Activated CD8-positive, alpha-beta memory T cell treated with anti-CD3 and anti-CD28 coated beads, Interleukin-2, amount 50 U/mL, for 1 hour (primary cell): ENCODE data around the gene MKLN1.
"Not testable (repeated sequence)": the region's sequence is repeated elsewhere in the genome, so short reads cannot be mapped to it uniquely, and the experiment has no call there.

Source experiments
- DNase-seq: peaks from one replicate; pipeline ENCODE4 v3.0.0-alpha.2; 2020; ENCODE audit errors: extremely low read depth

Gene MKLN1

GRCh38 chr7:131327626-131328376 is at the start of gene MKLN1:
MKLN1 (plus strand) TSS chr7:131327876; CDS start chr7:131327900, 24 bp downstream.
- peak; percentile 65 for DNase-seq

- no peak for DNase-seq
These were observed 48.6 kb upstream of the MKLN1 start for GRCh38 chr7:131279044-131279443.

GRCh38 chr7:131281266-131282048 is 46.2 kb upstream of the MKLN1 start:
- DNase-seq = no peak

GRCh38 chr7:131284702-131285419 is 42.8 kb upstream of the MKLN1 start:
- DNase-seq = no peak

GRCh38 chr7:131285556-131285955 is 42.1 kb upstream of the MKLN1 start:
- no peak for DNase-seq

GRCh38 chr7:131288450-131288849 is 39.2 kb upstream of the MKLN1 start:
- DNase-seq = no peak

- no peak for DNase-seq
These were observed 38.6 kb upstream of the MKLN1 start for GRCh38 chr7:131289051-131289450.

GRCh38 chr7:131292141-131292905 is 35.4 kb upstream of the MKLN1 start:
- no peak for DNase-seq

- no peak for DNase-seq
These were observed 34.7 kb upstream of the MKLN1 start for GRCh38 chr7:131293018-131293417.

GRCh38 chr7:131294553-131294952 is 33.1 kb upstream of the MKLN1 start:
- no peak for DNase-seq

GRCh38 chr7:131298608-131298992 is 29.1 kb upstream of the MKLN1 start:
- DNase-seq = no peak

GRCh38 chr7:131299074-131299473 is 28.6 kb upstream of the MKLN1 start:
- no peak for DNase-seq

- DNase-seq = no peak
These were observed 27.6 kb upstream of the MKLN1 start for GRCh38 chr7:131300078-131300477.

- no peak for DNase-seq
These were observed 26.9 kb upstream of the MKLN1 start for GRCh38 chr7:131300572-131301466.

- DNase-seq = no peak
These were observed 25.2 kb upstream of the MKLN1 start for GRCh38 chr7:131302446-131302845.

GRCh38 chr7:131302876-131303707 is 24.6 kb upstream of the MKLN1 start:
- no peak for DNase-seq

GRCh38 chr7:131305152-131305551 is 22.5 kb upstream of the MKLN1 start:
- DNase-seq = no peak

GRCh38 chr7:131306041-131306440 is 21.6 kb upstream of the MKLN1 start:
- DNase-seq = not testable (repeated sequence)

GRCh38 chr7:131306777-131307176 is 20.9 kb upstream of the MKLN1 start:
- no peak for DNase-seq

GRCh38 chr7:131307627-131308026 is 20.0 kb upstream of the MKLN1 start:
- DNase-seq = no peak
